NCI-H69 (cell line): Measurements from ENCODE around the gene C8A.

Source experiments
- DNase-seq: peaks from one replicate; lab custom pipeline; 2025; lab: John Stamatoyannopoulos, UW

C8A gene

DNA sequence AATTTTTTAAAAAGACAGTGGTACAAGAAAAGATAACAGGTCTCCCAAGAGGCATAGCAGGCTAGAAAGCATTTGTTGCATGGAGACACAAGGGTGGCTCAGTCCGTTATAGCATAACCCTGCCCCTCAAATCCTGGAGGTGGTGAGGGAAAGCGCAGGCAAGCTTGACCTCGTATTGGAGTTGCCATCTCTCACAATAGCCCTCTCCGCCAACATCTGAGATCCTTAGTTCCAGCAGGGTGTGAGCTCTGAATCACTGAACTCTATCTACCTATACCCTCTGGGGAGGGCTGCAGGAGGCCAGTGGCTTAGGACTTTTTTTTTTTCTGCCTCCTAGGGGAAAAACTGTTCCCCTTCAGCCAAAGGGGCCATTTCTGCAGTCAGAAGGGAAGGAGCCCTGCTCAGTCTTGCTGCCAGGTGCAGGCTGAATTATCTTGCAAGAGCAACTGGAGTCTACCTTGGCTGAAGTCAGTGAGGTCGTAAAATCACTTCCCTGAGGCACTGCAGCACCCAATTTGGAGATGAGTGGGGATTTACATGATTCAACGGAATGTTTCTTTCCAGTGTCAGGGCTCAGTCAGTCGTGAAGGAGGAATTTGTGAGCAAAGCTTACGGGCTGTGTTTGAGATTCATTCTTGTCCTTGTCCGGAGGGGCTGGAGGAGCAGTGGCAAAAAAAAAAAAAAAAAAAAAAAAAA lies 17.2 kb upstream of the C8A start:
- DNase-seq = no peak

DNA sequence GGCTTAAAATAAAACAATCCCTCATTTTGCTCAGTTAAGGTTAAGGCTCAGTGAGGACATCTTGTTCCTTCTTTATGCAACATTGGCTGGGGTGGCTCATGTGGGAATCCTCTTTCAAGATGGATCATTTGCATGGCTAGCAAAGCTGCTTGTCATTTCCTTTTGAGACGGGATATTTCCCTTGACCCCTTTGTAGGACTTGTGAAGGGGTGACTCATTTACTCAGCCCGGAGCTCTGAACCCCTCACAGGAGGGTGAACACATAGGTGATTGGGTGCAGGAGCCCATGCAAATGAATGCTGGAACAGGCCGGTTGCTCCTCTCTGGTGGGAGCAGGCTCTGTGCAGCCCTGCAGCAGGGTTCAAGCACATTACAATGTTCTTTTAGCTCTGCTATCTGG lies 15.8 kb upstream of the C8A start:
- DNase-seq = no peak

DNA sequence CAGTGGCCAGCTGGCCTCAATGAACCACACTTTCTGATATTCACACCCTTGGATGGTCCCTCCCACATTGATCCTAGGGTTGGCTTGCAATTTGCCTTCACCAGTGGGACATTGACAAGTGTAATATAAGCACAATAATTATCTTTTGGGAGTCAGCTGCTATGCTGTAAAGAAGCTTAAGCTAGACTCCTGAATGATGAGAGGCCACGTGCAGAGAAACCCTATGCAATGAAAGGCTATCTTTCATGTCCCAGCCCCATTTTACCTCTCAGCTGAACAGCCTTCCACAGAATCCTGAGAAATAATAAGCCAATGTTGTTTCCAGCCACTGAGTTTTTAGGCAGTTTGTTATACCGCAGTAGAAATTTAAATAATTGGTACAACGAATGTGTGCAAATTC lies 11.1 kb upstream of the C8A start:
- DNase-seq = no peak

DNA sequence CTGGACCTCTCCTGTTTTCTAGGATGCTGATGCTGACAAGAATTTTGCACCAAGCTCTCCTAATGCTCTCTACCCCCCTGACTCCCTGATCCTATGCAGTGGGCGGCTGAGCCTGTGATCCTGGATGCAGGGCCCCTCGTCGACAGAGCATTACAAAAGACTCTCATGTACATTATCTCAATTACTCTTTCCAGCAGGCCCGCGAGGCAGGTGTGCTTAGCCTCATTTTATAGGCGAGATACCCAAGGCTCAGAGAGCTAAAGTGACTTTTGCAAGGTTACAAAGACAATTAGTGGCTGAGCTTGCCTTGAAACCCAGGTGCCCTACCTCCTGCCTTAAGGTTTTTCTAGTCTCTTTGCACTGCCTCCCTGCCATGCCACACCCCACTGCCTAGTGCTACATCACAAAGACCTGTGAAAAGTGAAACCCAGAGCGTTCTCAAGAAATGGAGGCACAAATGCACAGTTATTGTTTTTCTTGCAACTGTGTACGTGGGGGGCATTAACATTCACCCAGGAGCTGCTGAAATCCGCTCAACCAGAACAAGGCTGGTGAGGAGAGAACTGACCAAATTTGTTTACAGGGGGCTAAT lies 10.0 kb upstream of the C8A start:
- no peak for DNase-seq

DNA sequence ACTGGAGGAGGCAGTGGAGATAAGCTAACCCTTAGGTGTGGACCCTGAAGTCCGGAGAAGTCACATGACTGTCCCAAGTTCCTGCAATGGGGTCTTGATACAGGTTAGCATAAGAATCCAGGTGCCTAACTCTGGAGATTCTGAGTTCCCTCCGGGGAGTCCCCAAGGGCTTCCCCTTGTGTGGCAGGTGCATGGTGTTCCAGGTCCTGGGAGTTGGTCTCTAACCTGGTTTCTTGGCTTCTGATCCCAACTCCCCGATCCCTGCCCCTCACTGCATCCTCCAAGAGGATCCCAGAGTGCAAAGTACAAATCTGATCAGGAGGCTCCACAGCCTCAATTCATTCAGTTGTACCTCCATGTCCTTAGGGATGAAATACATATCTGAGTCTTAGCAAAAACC lies 9.3 kb upstream of the C8A start:
- no peak for DNase-seq

DNA sequence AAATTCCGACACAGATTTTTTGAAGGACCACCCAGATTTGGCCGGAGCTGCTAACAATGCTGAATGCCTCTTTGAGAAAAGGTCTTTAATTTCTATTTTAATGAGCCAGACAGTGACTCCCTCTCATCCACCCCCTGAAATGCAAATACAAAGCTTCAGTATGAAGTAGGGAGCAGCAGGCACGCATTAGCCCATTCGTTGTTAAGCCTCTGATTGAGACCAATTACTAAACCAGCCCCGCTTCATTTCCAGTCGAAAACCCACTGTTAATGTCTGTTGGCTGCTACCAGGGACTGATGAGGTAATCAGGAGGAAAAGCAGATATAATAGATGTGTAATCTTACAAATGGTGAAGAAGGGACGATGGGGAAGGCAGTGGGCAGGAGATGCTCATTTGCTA lies 4.8 kb upstream of the C8A start:
- no peak for DNase-seq

DNA sequence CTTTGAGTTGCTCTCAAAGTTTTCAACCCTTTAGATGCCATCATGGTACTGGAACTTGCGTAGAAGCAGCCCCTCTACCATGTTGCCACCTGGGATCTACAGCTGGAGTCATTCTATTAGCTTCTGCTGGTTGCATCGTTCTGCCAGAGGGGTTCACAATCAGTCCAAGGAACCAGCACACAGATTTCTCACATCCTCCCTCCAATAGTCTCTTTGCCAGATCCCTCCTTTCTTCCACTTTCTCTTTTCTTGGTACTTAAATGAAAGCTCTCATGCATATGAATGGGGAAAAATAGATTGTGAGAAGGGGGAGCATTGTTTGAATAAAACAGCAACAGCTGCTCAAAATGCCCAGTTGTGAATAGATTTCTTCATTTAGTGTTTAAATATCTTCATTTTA lies 4.2 kb upstream of the C8A start:
- DNase-seq = no peak

DNA sequence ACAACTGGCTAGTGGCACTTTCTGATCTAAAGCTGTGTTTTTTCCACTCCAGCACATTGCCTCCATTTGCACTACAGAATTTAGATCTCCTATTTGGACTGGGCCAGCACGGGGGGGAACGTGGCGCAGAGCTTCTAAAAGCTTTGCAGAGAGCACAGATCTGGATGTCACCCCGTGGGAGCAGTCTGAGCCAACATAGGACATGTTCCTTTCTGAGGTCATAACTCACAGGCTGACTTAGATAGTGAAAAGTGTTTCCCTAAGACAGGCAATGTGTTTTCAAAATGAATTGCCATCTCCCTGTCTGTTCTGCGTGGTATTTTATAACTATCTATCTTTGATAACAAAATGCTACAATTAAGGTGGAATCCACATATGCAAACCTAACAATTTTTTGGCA lies 3.7 kb upstream of the C8A start:
- no peak for DNase-seq

DNA sequence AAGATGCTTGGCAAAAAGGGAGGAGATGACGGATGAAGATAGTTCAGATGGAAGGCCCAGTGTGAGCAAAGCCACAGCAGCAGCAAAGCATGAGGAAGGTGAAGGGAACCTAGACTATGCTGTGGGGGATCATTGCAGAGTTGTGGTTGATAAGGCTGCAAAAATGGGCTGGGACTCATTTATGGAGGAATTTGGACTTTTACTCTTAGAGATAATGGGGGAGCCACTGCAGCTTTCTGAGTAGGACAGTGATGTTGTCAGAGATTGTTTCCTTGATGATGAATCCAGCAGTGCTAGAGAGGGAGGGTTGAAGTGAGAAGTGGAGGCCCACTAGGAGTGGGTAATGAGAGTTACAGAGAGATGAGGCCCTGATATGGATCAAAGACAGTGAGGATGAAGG lies 2.1 kb upstream of the C8A start:
- DNase-seq = no peak

DNA sequence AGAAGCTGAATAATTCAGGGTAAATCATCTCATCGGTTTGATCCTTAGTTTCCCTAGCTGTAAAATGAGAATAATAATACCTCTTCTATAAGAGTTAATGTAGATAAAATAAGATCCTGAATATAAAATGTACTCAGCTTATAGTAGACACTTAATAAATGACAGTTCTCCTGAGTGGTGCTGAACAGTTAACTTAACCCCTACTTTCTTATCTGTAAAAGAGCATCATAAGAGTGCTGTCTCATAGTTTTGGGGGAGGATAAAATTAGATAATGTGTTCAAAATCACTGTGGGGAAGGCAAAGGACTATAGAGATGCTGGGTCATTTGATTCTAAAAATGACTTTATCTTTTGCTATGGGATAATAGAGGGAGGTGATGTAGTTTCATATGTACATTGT lies 593 bp downstream of the C8A start:
- no peak for DNase-seq

DNA sequence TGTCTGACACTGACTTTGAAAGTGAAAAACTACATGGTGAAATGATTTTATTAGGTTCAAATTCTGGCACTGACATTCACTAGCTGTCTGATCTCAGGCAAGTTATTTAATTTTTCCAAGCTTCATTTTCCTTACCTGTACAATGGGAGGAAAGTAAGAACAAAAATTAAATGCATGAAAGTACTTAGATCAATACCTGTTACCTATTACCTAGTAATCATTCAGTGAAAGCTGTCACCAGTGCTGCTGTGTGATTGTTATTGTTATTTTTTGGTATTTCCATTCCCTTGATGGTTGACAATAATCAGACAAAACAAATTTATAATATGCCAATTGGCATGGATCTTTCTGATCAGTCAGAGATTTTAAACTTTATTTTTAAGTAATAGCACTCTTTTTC lies 1.6 kb downstream of the C8A start:
- no peak for DNase-seq

DNA sequence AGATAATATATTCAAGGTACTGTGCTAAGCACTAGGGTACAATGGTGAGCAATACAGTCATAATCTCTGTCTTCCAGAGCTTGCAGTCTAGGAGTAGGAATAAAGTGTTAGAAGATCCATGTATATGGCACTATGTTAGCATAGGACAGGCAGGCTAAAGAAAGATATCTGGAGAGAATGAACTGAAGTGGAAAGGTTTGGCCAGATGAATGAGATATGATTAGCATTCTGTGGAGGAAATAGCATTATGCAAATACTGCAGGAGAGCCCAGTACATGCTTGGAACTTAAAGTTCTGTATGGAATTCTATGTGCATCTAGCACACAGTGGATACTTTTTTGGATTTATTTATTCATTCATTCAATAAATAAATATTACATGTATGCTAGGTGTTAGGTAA lies 4.7 kb downstream of the C8A start:
- no peak for DNase-seq

DNA sequence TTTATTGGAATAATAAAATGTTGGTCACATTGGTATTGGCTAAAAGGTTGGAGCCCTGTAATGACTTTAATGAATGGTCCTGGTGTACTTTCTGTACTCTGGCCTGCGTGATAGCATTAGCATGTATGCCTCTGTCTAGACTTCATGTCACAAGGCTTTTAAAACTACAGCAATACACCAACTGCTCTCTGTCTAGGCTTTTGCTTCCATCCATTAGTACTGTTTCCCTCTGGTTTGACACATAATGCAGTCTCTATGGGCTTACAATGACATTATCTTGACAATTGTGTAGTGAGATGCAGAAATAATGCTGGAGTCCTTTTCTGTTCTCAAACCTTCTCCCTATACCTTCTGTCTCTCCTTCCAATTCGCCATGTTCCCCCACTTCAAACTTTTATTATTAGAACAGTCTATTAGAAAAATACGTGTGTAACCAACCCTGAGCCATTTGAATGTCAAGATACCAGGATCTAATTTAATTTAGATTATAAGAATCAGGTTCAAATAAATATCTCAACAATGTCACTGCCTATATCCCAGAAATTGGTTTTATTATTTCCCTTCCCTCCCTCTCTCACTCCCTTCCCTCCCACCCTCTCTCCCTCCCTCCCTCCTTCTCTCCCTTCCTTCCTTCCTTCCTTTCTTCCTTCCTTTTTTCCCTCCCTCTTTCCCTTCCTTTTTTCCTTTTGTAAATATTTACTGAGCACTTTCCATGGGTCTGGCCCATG lies 8.8 kb downstream of the C8A start:
- no peak for DNase-seq

DNA sequence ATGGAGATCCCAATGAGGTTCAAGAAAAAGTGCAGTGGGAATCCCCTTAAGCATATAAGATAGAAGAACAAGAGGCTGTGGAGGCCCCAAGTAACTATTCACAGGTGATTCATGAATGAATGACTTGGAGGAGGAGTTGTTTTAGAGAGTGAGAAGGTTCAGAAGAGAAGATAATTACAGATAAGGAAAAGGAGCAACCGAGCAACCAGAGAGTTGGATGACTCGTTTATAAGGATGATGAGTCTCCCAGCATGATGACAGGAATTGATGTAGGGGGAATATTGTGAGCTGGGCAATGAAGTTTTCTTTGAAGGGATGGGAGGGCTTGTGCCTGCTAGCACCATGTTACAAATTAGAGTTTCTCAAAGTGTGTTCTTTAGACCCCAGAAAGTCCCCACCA lies 9.8 kb downstream of the C8A start:
- DNase-seq = no peak

DNA sequence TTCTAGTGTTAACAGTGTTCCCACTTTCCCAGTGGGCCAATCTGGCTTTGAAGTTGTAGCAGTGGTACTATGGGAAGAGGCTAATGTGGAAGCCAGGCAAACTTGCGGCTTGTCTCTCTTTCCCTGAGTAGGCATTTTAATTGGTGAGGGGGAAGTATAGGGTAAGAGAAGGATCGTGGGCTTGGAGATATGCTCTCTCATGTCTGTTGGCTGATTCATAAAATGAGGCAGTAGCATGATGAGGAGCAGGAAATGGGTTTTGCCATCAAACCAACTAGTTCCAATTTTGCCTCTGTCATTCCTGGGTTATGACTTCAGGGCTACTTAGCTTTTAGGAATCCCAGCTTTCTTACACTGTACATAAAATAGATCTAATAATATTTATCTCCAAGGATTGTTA lies 12.1 kb downstream of the C8A start:
- no peak for DNase-seq

DNA sequence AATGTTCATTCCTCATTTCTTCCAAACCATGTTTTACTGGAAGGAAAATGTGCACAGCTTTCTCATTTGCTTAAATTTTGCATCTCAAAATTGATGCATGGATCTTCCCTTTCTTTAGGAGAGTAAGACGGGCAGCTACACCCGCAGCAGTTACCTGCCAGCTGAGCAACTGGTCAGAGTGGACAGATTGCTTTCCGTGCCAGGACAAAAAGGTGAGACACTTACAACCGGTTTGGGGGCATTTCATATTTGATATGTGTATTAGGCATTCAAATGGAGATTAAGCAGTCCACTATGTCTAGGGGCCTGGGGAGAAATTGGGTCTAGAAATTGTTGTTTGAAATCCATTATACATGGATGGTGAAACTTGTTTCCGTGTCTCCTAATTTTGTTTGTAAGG lies 12.9 kb downstream of the C8A start:
- DNase-seq = no peak

DNA sequence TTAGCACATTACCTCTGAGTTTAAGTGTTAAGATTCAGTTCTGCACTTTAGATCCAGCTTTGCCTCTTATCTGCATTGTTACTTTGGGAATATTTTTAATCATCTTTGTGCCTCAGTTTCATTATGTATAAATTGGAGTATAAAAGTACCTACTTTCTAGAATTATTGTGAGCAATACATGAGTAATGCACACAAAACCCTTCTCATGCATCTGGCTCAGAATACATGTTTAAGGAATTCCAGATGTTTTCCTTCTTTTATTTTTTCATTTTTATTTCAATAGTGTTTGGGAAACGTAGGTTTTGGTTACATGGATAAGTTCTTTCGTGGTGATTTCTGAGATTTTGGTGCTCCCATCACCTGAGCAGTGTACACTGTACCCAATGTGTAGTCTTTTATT lies 14.2 kb downstream of the C8A start:
- DNase-seq = no peak

DNA sequence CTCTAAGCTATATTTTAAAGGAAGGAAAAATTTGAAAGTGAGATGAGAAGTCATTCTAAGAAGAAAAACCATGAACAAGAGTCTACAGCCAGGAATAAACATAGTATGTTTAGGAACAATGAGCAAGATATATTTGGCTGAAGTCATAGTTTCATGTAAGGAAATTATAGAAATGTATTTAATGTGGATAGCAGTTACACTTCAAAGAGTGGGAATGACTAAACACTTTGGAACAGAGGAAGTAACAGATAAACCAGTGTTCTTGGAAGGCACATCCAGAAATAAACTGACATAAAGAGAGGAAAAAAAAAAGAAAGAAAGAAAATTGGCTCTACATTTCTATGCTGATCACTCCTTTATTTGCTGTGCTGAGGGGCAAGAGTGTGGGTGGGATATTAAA lies 18.0 kb downstream of the C8A start:
- DNase-seq = no peak

DNA sequence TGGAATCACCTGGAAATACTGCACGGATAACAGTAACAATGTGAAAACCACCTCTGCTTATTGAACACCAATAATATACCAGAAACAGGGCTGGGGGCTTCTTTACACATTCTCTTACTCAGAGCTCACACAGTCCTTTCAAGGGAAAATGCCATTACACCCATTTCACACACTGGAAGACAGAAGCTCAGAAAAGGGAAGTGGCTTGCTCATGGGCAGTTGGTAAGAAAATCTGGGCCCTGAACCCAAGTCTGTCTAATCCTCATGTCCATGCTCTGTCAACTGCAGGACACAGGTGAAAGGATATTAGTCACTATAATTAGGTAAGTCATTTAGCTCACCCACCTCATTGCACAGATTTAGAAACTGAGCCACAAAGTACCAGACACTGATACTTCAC lies 18.6 kb downstream of the C8A start:
- DNase-seq = no peak

DNA sequence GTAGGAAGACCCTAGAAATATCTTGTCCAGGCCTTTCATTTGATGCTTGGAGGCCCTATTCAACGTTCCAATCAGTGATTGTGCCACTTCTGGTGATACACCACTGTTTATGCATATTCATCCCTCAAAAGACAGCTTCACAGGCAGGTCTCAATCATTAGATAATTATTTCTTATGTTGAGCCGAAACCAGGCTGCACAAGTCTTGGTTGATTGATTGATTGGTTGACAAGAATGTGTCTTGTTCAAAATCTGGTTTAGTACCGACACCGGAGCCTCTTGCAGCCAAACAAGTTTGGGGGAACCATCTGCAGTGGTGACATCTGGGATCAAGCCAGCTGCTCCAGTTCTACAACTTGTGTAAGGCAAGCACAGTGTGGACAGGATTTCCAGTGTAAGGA lies 20.1 kb downstream of the C8A start:
- no peak for DNase-seq

DNA sequence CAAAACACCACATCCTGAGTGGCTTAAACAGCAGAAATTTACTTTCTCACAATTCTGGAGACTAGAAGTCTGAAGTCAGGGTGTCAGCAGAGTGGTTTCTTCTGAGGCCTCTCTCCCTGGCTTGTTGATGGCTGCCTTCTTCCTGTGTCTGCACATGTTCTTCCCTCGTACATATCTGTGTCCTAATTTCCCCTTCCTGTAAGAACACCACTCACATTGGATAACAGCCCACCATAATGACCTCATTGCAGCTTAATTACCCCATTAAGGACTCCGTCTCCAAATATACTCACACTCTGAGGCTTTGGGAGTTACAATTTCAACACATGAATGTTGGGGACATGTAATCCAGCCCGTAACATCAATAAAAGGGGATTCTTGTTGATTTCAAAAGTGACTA lies 23.4 kb downstream of the C8A start:
- DNase-seq = no peak

DNA sequence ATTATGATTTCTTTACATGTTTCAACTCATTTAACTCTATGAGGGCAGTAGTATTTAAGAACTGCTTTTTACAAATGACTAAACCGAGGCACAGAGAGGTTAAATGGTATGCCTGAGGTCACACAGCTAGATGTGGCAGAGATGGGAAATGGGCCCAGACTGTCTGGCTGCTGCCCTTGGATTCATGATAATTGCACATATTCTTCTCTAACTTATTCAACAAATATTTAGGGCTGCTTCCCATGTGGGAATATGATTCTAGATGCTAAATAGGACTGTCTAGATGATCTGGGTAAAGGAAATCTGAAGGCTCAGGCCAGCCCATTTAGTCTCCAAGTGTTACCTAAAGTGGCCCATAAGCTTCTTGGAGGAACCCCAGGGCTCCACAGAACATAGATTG lies 26.2 kb downstream of the C8A start:
- no peak for DNase-seq

DNA sequence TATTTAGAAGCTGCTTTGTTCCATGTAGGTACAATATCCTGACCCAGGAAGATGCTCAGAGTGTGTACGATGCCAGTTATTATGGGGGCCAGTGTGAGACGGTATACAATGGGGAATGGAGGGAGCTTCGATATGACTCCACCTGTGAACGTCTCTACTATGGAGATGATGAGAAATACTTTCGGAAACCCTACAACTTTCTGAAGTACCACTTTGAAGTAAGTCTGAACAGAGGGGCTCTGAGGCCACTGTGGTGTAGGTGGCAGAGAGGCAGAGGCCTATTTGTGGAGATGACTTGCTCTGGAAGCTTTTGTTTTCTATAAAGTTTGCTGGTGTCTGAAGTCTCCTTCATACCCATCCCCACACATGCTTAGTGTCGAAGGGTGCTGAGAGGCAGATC lies 26.8 kb downstream of the C8A start:
- no peak for DNase-seq

DNA sequence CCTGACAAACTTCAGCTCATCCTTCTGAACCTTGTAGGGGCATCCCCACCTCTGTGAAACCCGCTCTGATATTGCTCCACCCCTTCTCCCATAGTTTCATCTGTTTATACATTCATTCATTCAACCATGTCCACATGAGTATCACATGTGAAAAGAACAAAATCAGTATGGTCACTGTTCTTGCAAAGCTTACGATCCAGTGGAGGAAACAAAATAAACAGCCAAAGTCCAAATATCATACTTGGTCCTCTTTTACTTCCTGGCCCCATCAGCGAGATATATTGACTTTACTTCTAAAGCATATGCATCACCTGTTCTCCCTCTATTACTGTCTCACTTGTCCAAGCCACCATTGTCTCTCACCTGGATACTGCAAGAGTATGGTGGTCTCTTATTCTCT lies 35.6 kb downstream of the C8A start:
- DNase-seq = no peak
